GM13976 (cell line): ENCODE measurements around the gene EFNA4.
A peak's percentile ranks its signal among the peaks of the same experiment; 100 is the strongest.

Experiments used
- DNase-seq: peaks from one replicate; pipeline ENCODE4 v3.0.0; 2012; ENCODE audit warnings: low spot score
- CTCF ChIP-seq: IDR thresholded peaks from 2 replicates; pipeline ENCODE4 v1.5.1; 2012; ENCODE audit warnings: borderline replicate concordance, mild to moderate bottlenecking; ENCODE audit not compliant: insufficient read depth; ENCODE audit errors: extremely low read depth, missing control alignments, control extremely low read depth
- in situ Hi-C: fragments of 300-500 bp; cut with MboI; formaldehyde crosslinking; loops from one replicate; pipeline ENCODE4 v1.12.0; 2022; ENCODE audit warnings: low sequenced_read_pairs, mixed read lengths, inconsistent platforms; ENCODE audit not compliant: unreplicated experiment

EFNA4 gene

GRCh38 chr1:155086128-155086741 is 22.7 kb downstream of the EFNA4 start:
- in situ Hi-C loops, result no loop called here
- DNase-seq, result peak; percentile 88
- TF ChIP-seq CTCF, result peak; percentile 99

DNA sequence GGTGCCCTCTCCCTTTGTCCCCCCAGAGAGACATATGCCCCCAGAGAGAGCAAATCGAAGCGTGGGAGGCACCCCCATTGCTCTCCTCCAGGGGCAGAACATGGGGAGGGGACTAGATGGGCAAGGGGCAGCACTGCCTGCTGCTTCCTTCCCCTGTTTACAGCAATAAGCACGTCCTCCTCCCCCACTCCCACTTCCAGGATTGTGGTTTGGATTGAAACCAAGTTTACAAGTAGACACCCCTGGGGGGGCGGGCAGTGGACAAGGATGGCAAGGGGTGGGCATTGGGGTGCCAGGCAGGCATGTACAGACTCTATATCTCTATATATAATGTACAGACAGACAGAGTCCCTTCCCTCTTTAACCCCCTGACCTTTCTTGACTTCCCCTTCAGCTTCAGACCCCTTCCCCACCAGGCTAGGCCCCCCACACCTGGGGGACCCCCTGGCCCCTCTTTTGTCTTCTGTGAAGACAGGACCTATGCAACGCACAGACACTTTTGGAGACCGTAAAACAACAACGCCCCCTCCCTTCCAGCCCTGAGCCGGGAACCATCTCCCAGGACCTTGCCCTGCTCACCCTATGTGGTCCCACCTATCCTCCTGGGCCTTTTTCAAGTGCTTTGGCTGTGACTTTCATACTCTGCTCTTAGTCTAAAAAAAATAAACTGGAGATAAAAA is 23.5 kb downstream of the EFNA4 start:
- in situ Hi-C loops, result no loop called here
- no peak for DNase-seq
- TF ChIP-seq CTCF, result no peak

- peak; percentile 88 for DNase-seq
- in situ Hi-C loops, result loop anchor here (5.0 kb wide), 1 partner anchor 76 kb away; no protein-coding TSS in a partner anchor
- peak; percentile 95 for TF ChIP-seq CTCF
Measured at GRCh38 chr1:155091071-155092051, 27.8 kb downstream of the EFNA4 start.

GRCh38 chr1:155092131-155092530 is 28.6 kb downstream of the EFNA4 start:
- in situ Hi-C loops, result loop anchor here (5.0 kb wide), 1 partner anchor 75 kb away; no protein-coding TSS in a partner anchor
- no peak for TF ChIP-seq CTCF
- no peak for DNase-seq

GRCh38 chr1:155092641-155093040 is 29.1 kb downstream of the EFNA4 start:
- DNase-seq, result no peak
- in situ Hi-C loops, result loop anchor here (5.0 kb wide), 1 partner anchor 75 kb away; no protein-coding TSS in a partner anchor
- no peak for TF ChIP-seq CTCF
